ENCODE results near the gene BAHCC1.

The BAHCC1 gene

GRCh38 chr17:81512562-81513371 lies 117.5 kb downstream of the BAHCC1 start, which contains the start of gene ACTG1:
Gene ACTG1, minus strand, starts transcription at chr17:81512799. Its CDS starts 445 bp downstream, at chr17:81512354.
- peak within 1 kb of the TSS; percentile 94 for H3K4me3 ChIP-seq (ENCODE audit: control insufficient read depth, low read depth, low read length)
- TF ChIP-seq, protein P1, sequence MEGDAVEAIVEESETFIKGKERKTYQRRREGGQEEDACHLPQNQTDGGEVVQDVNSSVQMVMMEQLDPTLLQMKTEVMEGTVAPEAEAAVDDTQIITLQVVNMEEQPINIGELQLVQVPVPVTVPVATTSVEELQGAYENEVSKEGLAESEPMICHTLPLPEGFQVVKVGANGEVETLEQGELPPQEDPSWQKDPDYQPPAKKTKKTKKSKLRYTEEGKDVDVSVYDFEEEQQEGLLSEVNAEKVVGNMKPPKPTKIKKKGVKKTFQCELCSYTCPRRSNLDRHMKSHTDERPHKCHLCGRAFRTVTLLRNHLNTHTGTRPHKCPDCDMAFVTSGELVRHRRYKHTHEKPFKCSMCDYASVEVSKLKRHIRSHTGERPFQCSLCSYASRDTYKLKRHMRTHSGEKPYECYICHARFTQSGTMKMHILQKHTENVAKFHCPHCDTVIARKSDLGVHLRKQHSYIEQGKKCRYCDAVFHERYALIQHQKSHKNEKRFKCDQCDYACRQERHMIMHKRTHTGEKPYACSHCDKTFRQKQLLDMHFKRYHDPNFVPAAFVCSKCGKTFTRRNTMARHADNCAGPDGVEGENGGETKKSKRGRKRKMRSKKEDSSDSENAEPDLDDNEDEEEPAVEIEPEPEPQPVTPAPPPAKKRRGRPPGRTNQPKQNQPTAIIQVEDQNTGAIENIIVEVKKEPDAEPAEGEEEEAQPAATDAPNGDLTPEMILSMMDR (conservative IDR thresholded peaks at IDR 0.05; ENCODE audit: control insufficient read depth, insufficient read depth, low read depth, low read length): no peak
- DNase-seq (ENCODE audit: low read depth): peak; percentile 90

- DNase-seq (ENCODE audit: low read depth): peak; percentile 45
- peak overlapping the region; percentile 42 for H3K4me3 ChIP-seq (ENCODE audit: control insufficient read depth, low read depth, low read length)
- TF ChIP-seq, protein P1 (conservative IDR thresholded peaks at IDR 0.05; ENCODE audit: control insufficient read depth, insufficient read depth, low read depth, low read length): no peak
Measured at GRCh38 chr17:81513372-81513752, 118.1 kb downstream of the BAHCC1 start.

DNA sequence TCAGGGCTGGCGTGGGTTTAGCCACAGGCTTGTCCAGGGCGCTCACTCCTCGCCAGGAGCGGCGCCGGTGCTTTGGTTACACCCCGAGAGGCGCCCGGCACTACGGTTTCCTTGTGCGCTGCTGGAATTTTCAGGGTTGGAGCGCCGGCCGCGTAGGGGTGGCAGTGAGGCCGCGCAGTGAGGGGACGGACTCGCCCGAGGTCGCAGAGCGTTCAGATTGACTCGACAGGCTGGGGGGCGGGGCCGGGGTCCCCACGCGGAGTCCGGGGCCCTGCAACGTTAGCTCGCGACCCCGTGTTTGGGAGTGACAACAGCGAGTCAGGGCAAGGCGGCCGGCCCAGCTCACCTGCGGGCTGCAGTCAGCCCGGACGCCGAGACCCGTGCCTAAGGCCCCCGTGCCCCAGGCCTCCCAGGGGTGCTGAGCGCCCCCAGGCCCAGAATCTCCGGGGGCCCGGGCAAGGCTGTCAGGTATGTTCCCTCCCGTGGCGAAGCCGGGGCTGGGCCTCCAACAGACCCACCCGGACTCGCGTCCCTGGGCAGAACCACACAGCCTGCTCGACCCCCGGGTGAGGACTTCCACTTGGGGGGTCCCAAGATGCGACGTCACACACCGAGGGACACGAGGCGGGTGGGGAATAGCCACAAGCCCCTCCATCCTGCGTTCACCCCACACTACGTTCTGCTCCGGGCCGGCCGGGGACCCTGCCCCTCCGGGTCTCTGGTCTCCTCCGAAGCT lies 118.7 kb downstream of the BAHCC1 start:
- peak; percentile 69 for DNase-seq (ENCODE audit: low read depth)
- H3K4me3 ChIP-seq (ENCODE audit: control insufficient read depth, low read depth, low read length): peak overlapping the region; percentile 42
- TF ChIP-seq, protein P1 (conservative IDR thresholded peaks at IDR 0.05; ENCODE audit: control insufficient read depth, insufficient read depth, low read depth, low read length): no peak

DNA sequence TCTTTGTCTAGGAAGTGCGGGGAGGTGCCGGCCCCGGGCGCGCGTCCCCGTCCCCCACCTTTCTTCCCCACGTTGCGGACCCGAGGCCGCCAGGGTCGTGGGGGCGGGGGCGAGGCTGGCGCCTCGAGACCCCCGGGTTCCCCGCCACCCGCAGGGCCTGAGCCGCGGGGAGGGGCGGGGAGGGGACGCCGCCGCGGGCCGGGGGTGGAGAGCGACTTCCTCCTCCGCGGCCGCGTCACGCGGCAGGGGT lies 119.2 kb downstream of the BAHCC1 start:
- TF ChIP-seq, protein P1 (conservative IDR thresholded peaks at IDR 0.05; ENCODE audit: control insufficient read depth, insufficient read depth, low read depth, low read length): no peak
- DNase-seq (ENCODE audit: low read depth): no peak
- H3K4me3 ChIP-seq (ENCODE audit: control insufficient read depth, low read depth, low read length): peak overlapping the region; percentile 42

DNA sequence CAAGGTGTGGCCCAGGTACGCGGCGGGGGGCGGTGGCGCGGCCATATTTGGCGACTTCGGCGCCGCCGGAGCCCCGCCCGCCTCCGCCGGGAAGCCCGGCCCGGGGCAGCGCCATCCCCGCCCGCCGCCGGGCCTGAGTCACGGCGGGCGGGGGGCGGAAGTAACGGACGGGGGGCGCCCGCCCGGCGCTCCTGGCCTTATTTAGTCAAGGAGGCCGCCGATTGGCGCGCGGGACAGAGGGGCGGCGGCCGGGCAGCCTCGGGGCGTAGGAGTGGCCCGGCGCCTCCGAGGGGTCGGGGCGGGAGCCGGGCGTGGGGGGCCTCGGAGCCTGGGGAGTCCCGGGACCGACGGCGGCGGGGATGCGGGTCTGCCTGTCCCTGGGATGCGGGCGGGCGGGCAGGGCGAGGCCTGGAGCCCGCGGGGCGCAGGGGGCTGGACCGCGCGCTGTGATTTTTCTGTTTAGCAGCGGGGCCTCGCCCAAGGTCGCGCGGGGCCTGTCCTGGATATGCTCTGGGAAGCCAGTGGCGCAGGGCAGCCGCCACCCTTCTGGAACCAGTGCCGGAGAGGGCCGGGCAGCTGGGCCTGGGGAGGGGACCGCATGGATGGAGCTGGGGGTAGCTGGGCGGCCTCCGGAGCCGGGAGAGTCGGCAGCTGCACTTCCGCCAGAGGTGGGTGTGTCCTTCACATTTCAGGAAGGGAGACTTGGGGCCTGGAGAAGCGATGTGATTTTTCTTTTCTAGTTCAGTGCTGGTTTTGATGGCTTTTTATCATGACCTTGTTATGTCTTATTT lies 119.7 kb downstream of the BAHCC1 start:
- TF ChIP-seq, protein P1 (conservative IDR thresholded peaks at IDR 0.05; ENCODE audit: control insufficient read depth, insufficient read depth, low read depth, low read length): no peak
- DNase-seq (ENCODE audit: low read depth): peak; percentile 64
- H3K4me3 ChIP-seq (ENCODE audit: control insufficient read depth, low read depth, low read length): peak overlapping the region; percentile 60

GRCh38 chr17:81515530-81516041 lies 120.3 kb downstream of the BAHCC1 start:
- TF ChIP-seq, protein P1 (conservative IDR thresholded peaks at IDR 0.05; ENCODE audit: control insufficient read depth, insufficient read depth, low read depth, low read length): no peak
- DNase-seq (ENCODE audit: low read depth): no peak
- peak overlapping the region; percentile 60 for H3K4me3 ChIP-seq (ENCODE audit: control insufficient read depth, low read depth, low read length)

Measured in fibroblast of mammary gland (primary cell).